GM19351 (cell line): Measurements from ENCODE around the gene NUP210.
A peak's percentile ranks its signal among the peaks of the same experiment; 100 is the strongest.
"Not testable (repeated sequence)": the region's sequence is repeated elsewhere in the genome, so short reads cannot be mapped to it uniquely, and the experiment has no call there.

Source experiments
- ATAC-seq: cut with Tn5 transposase; IDR thresholded peaks from one replicate; pipeline ENCODE4 v1.9.1; 2021; ENCODE audit warnings: mild to moderate bottlenecking, moderate library complexity; ENCODE audit not compliant: unreplicated experiment

NUP210 gene

GRCh38 chr3:13420045-13420830 is at the start of gene NUP210:
Gene NUP210, minus strand, starts transcription at chr3:13420322. Its CDS starts 96 bp downstream, at chr3:13420226.
- ATAC-seq, result peak; percentile 60

- no peak for ATAC-seq
Observed at GRCh38 chr3:13466781-13467180, 46.7 kb upstream of the NUP210 start.

GRCh38 chr3:13465236-13465873 is 45.2 kb upstream of the NUP210 start:
- ATAC-seq, result no peak

- no peak for ATAC-seq
Observed at GRCh38 chr3:13463618-13464400, 43.7 kb upstream of the NUP210 start.

- ATAC-seq, result no peak
Observed at GRCh38 chr3:13462822-13463221, 42.7 kb upstream of the NUP210 start.

DNA sequence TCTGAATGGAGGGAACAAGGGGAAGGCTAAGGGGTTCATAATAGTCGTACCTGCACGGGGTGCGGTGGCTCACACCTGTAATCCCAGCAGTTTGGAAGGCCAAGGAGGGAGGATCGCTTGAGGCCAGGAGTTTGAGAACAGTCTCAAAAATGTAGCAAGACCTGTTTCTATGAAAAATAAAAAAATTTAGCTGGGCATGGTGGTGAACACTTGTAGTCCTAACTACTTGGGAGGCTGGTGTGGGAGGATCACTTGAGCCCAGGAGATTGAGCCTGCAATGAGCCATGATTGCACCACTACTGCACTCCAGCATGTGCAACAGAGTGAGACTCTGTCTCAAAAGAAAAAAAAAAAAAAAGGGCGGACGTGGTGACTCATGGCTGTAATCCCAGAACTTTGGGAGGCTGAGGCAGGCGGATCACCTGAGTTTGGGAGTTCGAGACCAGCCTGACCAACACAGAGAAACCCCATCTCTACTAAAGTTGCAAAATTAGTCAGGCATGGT is 42.1 kb upstream of the NUP210 start:
- no peak for ATAC-seq

- ATAC-seq, result peak; percentile 81
Observed at GRCh38 chr3:13461169-13462124, 41.3 kb upstream of the NUP210 start.

DNA sequence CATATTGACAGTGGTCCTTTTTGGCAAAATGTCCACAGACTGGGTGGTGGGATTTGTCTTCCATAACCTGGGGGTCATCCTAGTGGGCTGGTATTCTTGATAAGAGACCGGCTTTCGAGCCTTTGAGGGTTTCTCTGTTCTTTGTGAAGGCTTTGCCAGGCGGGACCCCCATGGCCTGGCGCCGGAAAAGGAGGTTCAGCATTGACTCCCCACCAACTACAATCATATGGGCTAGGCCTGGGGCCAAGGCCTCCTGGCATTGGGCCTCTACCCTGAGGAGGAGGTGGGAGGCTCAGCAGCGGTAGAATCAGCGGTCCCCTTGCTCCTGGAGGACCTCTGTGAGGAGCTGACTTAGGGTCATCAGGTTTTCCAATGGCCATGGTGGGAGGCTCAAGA is 40.2 kb upstream of the NUP210 start:
- no peak for ATAC-seq

GRCh38 chr3:13459605-13460340 is 39.7 kb upstream of the NUP210 start:
- no peak for ATAC-seq

GRCh38 chr3:13457593-13457992 is 37.5 kb upstream of the NUP210 start:
- no peak for ATAC-seq

- no peak for ATAC-seq
Observed at GRCh38 chr3:13455644-13456043, 35.5 kb upstream of the NUP210 start.

DNA sequence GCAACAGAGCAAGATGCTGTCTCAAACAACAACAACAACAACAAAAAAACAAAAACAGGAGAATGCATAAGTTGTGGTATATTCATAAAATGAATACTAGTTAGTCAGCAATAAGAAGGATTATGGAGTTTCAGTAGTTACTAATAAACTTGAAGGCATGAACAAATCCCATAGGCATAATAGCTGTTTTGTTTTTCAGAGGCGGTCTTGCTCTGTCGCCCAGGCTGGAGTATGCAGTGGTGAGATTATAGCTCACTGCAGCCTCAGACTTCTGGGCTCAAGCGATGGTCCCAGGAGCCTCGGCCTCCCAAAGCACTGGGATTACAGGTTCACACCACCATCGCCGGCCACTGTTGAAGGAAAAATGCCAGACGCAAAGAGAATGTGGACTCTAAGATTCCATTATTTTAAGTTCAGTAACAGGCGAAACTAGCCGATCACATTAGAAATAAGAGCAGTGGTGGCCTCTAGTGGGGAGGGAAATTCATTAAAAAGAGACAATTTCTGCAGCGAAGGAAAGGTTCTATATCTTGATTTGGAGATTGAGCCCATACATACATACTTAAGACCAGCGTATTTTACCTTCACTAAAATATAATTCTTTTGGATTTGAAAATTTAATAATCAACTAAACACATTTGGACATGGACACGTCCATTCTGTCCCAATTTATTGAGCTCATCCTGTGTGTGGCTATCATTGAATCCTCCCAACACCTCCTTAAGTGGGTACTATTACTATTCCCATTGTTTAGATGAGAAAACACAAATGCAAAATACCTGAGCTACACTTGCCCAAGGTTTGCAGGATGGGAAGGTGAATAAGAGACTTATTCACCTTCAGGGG is 32.6 kb upstream of the NUP210 start:
- peak; percentile 27 for ATAC-seq

DNA sequence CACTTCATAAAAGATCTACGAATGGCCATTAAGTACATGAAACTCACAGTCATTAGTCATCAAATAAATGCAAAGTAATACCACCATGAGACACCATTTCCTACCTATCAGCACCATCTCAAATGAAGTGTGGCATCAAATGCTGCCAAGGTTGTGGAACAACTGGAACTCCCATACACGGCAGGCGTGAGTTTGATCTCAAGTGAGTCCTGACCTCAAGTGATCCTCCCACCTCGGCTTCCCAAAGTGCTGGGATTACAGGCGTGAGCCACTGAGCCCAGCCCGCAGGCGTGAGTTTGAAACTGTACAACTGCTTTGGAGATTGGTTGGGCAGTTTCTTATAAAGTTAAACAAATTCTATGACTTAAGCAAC is 31.2 kb upstream of the NUP210 start:
- ATAC-seq, result peak; percentile 6

DNA sequence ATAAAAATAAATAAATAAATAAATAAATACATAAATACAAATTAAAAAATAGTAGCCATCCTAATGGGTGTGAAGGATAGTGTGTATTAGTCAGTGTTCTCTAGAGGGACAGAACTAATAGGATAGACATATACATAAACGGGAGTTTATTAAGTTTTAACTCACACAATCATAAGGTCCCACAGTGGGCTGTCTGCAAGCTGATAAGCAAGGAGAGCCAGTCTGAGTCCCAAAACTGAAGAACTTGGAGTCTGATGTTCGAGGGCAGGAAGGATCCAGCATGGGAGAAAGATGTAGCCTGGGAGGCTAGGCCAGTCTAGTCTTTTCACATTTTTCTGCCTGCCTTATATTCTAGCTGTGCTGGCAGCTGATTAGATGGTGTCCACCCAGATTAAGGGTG is 22.8 kb upstream of the NUP210 start:
- ATAC-seq, result not testable (repeated sequence)

DNA sequence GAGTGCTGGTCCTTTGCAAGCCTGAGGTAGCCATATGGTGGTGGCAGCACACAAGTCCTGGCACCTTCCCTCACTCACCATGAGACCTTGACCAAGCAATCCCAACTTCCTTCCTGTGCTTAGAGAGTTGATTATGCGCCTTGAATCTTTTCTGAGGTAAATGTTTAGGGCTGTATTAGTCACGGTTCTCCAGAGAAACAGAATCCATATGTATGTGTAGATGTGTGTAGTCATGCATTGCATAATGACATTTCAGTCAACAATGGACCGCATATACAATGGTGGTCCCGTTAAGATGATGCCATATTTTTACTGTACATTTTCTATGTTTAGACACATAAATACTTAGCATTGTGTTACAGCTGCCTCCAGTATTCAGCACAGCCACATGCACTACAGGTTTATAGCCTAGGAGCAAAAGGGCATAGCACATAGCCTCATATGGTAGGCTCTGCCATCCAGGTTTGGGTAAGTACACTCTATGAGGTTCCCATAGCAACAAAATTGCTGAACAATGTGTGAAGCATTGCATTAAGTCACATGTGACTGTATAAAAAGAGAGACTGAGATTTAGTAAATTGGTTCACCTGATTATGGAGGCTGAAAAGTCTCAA is 20.2 kb upstream of the NUP210 start:
- no peak for ATAC-seq

DNA sequence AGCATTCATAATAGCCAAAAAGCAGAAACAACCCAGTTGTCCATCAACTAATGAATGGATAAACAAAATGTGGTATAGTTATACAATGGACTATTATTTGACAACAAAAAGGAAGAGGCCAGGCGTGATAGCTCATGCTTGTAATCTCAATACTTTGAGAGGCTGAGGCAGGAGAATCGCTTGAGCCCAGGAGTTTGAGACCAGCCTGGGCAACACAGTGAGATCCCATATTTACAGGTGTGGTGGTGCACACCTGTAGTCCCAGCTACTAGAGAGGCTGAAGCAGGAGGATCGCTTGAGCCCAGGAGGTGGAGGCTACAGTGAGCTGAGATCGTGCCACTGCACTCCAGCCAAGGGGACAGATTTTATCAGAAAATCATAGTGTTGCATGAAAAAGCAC is 16.1 kb upstream of the NUP210 start:
- ATAC-seq, result not testable (repeated sequence)

GRCh38 chr3:13433912-13434311 is 13.8 kb upstream of the NUP210 start:
- no peak for ATAC-seq

DNA sequence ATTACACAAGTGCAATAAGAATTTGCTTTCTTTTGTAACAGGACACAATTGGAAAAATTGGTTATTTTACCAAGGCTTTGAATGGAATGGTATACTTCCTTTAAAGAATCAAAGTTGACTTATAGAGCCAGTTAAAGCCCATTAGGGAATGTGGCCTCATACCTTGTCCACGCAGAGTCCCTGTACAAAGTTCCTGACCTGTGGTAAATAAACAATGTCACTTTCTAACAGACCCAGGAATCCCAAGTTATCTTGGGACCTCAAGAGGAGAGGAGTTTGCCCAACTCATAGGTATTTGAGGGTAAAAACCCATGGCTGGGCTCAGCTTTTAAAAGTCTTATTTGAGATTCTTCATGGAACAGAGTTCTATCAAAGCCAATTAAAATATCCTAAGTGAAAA is 12.0 kb upstream of the NUP210 start:
- ATAC-seq, result no peak
